Duodenal mucosa (tissue), 2 donors: ENCODE results near the gene CEP135.

Experiments
- H3K27ac ChIP-seq: one replicate; pipeline ENCODE4 v1.7.0; 2013; ENCODE audit warnings: low read depth, low read length
- H3K27me3 ChIP-seq, 2 donors: one replicate each; pipeline ENCODE4 v1.7.0; 2013; ENCODE audit warnings: low read length in 2 of 2, control low read depth in 1 of 2; ENCODE audit not compliant: insufficient read depth in 2 of 2, control insufficient read depth in 1 of 2
- H3K36me3 ChIP-seq, 2 donors: one replicate each; pipeline ENCODE4 v1.7.0; 2013; ENCODE audit warnings: low read length in 2 of 2, control low read depth in 1 of 2; ENCODE audit not compliant: insufficient read depth in 2 of 2, control insufficient read depth in 1 of 2
- H3K4me1 ChIP-seq, 2 donors: one replicate each; pipeline ENCODE4 v1.7.0; 2013; ENCODE audit warnings: low read length in 2 of 2, control low read depth in 1 of 2; ENCODE audit not compliant: insufficient read depth in 2 of 2, control insufficient read depth in 1 of 2
- H3K4me3 ChIP-seq, 2 donors: one replicate each; pipeline ENCODE4 v1.7.0; 2013; ENCODE audit warnings: low read length in 2 of 2, low read depth in 1 of 2
- H3K9ac ChIP-seq, 2 donors: one replicate each; pipeline ENCODE4 v1.7.0; 2013; ENCODE audit warnings: low read length in 2 of 2, low read depth in 1 of 2
- H3K9me3 ChIP-seq, 2 donors: one replicate each; pipeline ENCODE4 v1.7.0; 2013; ENCODE audit warnings: low read length in 2 of 2, control low read depth in 1 of 2; ENCODE audit not compliant: control insufficient read depth in 1 of 2

CEP135 gene

GRCh38 chr4:56050625-56051024, 101.9 kb downstream of the CEP135 start:
- Histone ChIP-seq H3K27me3 (no peaks in the 10 kb centered on the region), H3K27ac (no peak overlapping the region), H3K9ac (peak overlapping the region in 1 of 2 donors; percentile 52), H3K4me3 (no peak overlapping the region), H3K36me3 (no peaks in the 10 kb centered on the region), H3K4me1 (peaks cover 11 to 14% of the 10 kb centered on the region in 2 donors), H3K9me3 (no peaks in the 10 kb centered on the region)

- Histone ChIP-seq H3K36me3 (no peaks in the 10 kb centered on the region), H3K4me1 (peaks cover 14 to 17% of the 10 kb centered on the region in 2 donors), H3K9ac (no peak overlapping the region), H3K27ac (no peak overlapping the region), H3K9me3 (no peaks in the 10 kb centered on the region), H3K4me3 (no peak overlapping the region), H3K27me3 (no peaks in the 10 kb centered on the region)
These were observed 102.4 kb downstream of the CEP135 start for GRCh38 chr4:56051029-56051709.

GRCh38 chr4:56051710-56052075, 102.9 kb downstream of the CEP135 start:
- H3K27me3 ChIP-seq = no peaks in the 10 kb centered on the region
- H3K9ac ChIP-seq = no peak overlapping the region
- H3K4me3 ChIP-seq = no peak overlapping the region
- H3K9me3 ChIP-seq = no peaks in the 10 kb centered on the region
- no peak overlapping the region for H3K27ac ChIP-seq
- no peaks in the 10 kb centered on the region for H3K36me3 ChIP-seq
- peaks cover 14 to 17% of the 10 kb centered on the region in 2 donors for H3K4me1 ChIP-seq

GRCh38 chr4:56052481-56052880, 103.7 kb downstream of the CEP135 start:
- Histone ChIP-seq H3K4me1 (peaks cover 14 to 17% of the 10 kb centered on the region in 2 donors), H3K9me3 (no peaks in the 10 kb centered on the region), H3K4me3 (no peak overlapping the region), H3K36me3 (no peaks in the 10 kb centered on the region), H3K27ac (no peak overlapping the region), H3K27me3 (no peaks in the 10 kb centered on the region), H3K9ac (no peak overlapping the region)

DNA sequence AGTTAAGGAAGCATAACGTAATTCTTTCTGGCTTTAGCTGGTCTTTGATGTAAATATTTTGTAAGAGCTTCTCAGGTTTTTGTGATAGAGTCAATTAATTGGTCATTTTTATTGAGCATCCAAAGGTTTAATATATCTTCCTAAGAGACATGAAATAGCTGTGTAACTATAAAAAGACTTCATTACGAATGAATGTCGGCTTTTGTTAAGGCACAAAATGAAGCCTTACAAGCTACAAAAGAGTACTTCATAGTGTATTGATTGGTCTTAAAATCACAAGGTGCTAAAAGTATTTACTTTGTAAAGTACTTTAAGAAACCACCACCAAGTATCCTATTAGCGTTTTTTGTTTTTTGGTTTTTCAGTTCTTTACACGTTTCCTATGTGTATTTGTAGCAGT, 104.2 kb downstream of the CEP135 start:
- no peaks in the 10 kb centered on the region for H3K9me3 ChIP-seq
- H3K4me3 ChIP-seq = no peak overlapping the region
- peaks cover 14 to 17% of the 10 kb centered on the region in 2 donors for H3K4me1 ChIP-seq
- no peaks in the 10 kb centered on the region for H3K36me3 ChIP-seq
- H3K9ac ChIP-seq = no peak overlapping the region
- no peaks in the 10 kb centered on the region for H3K27me3 ChIP-seq
- H3K27ac ChIP-seq = no peak overlapping the region

- Histone ChIP-seq H3K9me3 (no peaks in the 10 kb centered on the region), H3K9ac (peak overlapping the region in 1 of 2 donors; percentile 32), H3K4me3 (no peak overlapping the region), H3K27ac (no peak overlapping the region), H3K4me1 (peaks cover 5 to 10% of the 10 kb centered on the region in 2 donors), H3K36me3 (no peaks in the 10 kb centered on the region), H3K27me3 (no peaks in the 10 kb centered on the region)
These were observed 106.6 kb downstream of the CEP135 start for GRCh38 chr4:56055027-56055977.

DNA sequence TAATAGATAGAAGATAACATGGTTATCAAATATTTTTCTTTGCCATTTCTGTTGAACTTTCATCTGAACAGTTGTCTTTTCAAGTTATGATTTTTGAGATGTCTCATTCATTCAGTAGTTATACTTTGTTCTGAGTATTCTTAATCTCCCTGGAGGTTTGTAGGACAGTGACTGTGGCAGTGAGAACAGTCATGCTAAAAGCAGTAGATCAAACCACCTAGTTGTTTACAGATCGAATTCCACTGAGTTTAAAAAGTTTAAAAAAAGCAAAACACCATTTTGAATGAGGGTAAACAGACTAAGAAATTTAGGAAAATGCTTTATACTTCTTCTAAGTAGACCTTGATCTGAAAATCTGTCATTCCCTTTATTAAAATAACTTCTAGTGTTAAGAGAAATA, 107.2 kb downstream of the CEP135 start:
- no peaks in the 10 kb centered on the region for H3K36me3 ChIP-seq
- peaks cover 5 to 10% of the 10 kb centered on the region in 2 donors for H3K4me1 ChIP-seq
- H3K9me3 ChIP-seq = no peaks in the 10 kb centered on the region
- no peak overlapping the region for H3K4me3 ChIP-seq
- H3K9ac ChIP-seq = no peak overlapping the region
- no peak overlapping the region for H3K27ac ChIP-seq
- no peaks in the 10 kb centered on the region for H3K27me3 ChIP-seq

GRCh38 chr4:56058555-56058954, 109.8 kb downstream of the CEP135 start:
- no peak overlapping the region for H3K27ac ChIP-seq
- no peak overlapping the region for H3K9ac ChIP-seq
- peaks cover 5 to 10% of the 10 kb centered on the region in 2 donors for H3K4me1 ChIP-seq
- H3K9me3 ChIP-seq = no peaks in the 10 kb centered on the region
- H3K27me3 ChIP-seq = no peaks in the 10 kb centered on the region
- H3K36me3 ChIP-seq = no peaks in the 10 kb centered on the region
- no peak overlapping the region for H3K4me3 ChIP-seq

DNA sequence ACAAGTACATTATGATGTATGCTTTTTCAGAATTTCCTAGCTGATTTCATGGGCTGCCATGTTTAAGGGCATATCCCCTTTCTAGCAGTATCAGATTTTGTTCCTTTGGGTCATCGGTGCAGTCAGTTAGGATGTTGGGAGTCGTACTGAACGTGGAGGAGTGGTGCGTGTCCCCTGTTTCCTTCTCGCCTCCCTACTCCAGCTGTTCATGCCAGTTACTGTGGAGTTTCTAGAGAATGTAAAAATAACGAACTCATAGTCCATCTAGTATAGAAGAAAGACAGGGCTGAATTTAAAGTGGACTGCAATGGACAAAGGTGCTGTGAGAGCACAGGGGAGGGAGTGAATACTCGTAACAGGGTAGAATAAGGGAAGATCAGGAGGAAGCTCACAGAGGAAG, 111.3 kb downstream of the CEP135 start:
- no peak overlapping the region for H3K4me3 ChIP-seq

DNA sequence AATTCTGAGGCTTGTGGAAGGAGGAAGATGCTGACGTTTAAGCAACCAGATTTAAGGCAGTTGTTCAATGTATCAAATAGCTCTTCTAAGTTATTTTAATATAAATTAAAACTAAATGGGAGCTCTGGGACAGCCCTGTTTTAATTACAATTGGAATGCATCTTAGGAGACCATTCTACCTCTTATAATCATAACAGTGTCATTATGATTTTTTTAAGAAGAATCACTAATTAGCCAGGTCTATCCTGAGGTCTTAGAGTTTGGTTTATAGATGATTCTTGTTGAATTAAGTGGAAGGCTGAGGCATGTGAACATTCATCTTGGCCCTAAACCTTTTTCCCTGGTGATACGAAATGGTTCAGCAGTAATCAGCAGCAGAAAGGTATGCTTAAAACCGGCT, 113.4 kb downstream of the CEP135 start:
- Histone ChIP-seq H3K4me1 (no peaks in the 10 kb centered on the region), H3K36me3 (no peaks in the 10 kb centered on the region), H3K27ac (no peak overlapping the region), H3K4me3 (no peak overlapping the region), H3K27me3 (no peaks in the 10 kb centered on the region), H3K9me3 (no peaks in the 10 kb centered on the region), H3K9ac (no peak overlapping the region)

More for the DNA sequence above, 111.3 kb downstream of the CEP135 start:
- H3K4me1 ChIP-seq = peaks cover under 1 to 10% of the 10 kb centered on the region in 2 donors
- no peak overlapping the region for H3K9ac ChIP-seq
- H3K27ac ChIP-seq = no peak overlapping the region
- no peaks in the 10 kb centered on the region for H3K36me3 ChIP-seq
- no peaks in the 10 kb centered on the region for H3K9me3 ChIP-seq
- no peaks in the 10 kb centered on the region for H3K27me3 ChIP-seq
